HG03460 (cell line): Measurements from ENCODE around the gene CHST9.
A peak's percentile ranks its signal among the peaks of the same experiment; 100 is the strongest.
"Not testable (repeated sequence)": the region's sequence is repeated elsewhere in the genome, so short reads cannot be mapped to it uniquely, and the experiment has no call there.

Experiments used
- ATAC-seq: cut with Tn5 transposase; IDR thresholded peaks from one replicate; pipeline ENCODE4 v1.9.1; 2021; ENCODE audit not compliant: unreplicated experiment

CHST9 gene

DNA sequence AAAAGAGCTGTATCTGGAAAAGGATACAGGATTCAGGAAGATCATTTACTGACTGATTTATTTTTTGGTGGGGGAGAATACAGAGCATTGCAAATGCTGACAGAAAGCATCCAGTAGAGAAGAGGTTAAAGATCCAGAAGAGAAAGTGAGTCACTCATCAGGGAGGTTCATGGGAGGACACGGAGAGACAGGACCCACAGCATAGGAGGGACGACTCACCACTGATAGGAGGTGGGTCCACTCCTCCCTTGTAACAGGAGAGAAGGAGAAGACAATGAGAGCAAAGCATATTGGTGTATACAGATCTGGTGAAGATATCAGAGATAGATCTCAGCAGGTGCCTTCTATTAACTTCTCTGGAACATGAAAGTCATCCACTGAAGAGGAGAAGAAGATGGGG lies 177.2 kb downstream of the CHST9 start:
- no peak for ATAC-seq

GRCh38 chr18:27005589-27005988 lies 179.5 kb downstream of the CHST9 start:
- no peak for ATAC-seq

- no peak for ATAC-seq
These were observed 180.9 kb downstream of the CHST9 start for GRCh38 chr18:27004056-27004829.

- no peak for ATAC-seq
These were observed 185.3 kb downstream of the CHST9 start for GRCh38 chr18:26999797-27000196.

DNA sequence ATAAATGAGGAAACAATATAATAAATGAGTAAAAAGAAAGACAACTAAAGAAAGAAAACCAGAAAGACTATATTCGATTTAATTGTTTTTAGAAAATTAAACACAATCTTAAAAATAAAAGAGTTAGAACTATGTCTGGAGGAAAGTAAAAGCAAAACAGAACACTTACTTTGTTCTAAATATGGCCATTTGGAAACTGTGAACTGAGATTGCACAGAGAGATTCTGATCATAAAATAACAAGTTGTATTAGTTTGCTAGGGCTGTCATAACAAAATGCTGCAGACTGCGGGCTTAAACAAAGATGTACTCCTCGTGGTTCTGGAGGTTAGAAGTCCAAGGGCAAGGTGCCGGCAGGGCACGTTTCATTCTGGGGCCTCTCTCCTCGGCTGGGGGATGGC lies 191.5 kb downstream of the CHST9 start:
- no peak for ATAC-seq

DNA sequence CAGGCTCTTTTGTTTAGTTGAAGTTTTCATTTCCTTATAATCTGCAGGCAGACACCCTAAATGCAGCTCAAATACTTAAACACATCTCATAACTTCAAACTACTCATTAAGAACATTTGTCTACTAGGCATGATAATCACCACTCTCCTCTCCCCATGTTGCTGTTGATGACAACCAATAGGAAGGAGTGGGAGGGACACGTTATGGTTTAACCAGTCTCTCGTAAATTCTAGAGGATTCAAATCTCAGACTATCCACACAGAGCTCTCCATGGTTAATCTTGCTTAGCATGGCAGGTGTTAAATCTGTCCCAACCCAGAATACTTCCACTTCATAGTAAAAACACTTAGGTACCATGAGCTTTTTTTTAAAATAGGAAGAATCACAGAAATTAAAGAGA lies 192.2 kb downstream of the CHST9 start:
- ATAC-seq = no peak

GRCh38 chr18:26989842-26990241 lies 195.3 kb downstream of the CHST9 start:
- no peak for ATAC-seq

GRCh38 chr18:26981360-26982082 lies 203.6 kb downstream of the CHST9 start:
- ATAC-seq = no peak

DNA sequence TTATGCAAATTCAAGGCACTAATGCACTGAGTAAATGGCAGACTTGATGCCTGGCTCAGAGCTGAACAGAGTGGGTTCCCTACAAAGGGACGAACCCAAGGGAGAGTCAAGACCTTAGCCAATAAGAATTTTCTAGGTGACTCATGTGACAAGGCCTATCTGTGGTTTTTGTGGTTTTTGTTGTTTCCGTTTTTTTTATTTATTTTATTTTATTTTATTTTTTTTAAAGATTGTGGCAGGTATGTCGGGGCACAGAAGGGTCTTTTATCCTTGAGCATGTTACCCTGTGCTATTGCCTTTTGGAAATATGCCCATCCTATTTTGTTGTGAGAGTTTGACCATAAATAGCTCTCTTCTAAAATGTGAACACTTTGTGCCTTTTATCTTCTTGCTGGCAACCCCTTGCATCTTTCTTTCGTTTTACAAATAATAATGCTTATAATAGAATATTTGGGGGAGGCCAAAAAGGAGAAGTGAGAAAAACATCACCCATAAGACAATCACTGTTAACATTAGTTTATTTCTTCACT lies 206.2 kb downstream of the CHST9 start:
- peak; percentile 96 for ATAC-seq

DNA sequence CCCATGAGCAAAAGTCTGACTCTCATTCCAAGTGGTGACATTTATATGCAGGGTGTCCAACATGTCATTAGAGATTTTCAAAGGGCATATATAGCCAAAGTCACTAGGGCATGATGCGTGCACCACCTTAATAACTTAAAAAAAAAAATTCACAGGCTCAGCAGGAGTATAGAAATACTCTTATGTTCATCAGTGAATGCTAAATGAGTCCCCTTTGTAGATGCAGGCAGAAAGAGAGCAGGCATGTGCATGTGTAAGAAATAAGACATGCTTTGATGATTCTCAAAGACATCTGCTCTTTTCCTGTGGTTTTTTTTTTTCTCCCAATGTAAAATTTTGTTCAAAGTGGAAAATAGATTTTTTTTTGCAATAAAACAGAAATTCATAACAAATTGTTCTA lies 207.3 kb downstream of the CHST9 start:
- ATAC-seq = no peak

- no peak for ATAC-seq
These were observed 208.9 kb downstream of the CHST9 start for GRCh38 chr18:26976206-26976605.

DNA sequence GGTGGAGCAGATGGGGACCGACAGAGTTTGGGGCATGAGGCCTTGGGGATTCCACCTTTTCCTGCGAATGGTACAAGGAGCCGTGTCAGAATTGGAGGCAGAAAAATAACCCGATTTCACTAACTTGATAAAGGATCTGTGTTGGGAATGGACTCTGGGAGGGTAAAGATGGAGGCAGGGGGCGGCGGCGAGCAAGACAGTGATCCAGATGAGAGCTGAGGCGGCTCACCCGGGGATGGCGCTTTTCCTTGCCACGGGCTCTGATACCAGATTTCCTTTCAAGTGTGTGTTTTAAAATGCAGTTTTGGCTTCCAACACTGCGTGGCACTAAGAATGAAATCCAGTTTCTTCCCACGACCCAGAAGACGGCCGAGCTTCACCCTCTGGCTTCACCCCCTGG lies 212.6 kb downstream of the CHST9 start:
- ATAC-seq = not testable (repeated sequence)

DNA sequence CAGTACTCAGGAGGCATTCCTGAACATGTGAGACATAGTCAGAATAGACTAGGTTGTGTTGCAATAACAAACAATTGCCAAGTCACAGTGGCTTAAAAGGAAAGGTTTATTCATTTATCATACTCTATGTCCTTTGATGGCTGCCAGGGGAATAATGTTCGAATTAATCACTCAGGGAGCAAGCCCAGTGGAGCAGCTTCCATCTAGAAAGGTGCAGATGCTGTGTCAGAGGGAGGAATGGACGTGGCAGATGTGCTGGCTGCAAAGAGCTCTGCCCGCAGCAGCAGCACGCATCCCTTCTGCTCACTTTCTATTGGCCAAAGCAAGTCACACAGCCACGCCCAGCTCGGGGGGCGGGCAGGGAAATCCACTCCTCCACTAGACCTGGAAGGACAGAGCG lies 213.7 kb downstream of the CHST9 start:
- ATAC-seq = no peak

DNA sequence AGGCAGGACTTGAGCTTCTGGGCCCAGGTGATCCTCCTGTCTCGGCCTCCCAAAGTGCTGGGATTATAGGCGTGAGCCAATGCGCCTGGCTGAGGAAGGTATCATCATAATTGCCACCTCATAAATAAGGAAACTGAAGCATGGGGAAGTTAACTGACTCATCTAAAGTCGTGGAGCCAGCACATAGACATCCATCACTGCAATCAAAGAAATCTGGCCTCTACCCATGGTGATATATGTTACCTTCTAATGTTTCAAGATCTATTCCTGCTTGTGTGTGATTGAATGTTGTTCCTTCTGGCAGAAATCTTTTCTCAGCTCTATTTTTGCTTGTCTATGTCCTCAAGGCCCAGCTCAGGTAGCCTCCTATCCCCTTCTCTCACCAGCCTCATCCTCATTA lies 214.5 kb downstream of the CHST9 start:
- ATAC-seq = no peak

DNA sequence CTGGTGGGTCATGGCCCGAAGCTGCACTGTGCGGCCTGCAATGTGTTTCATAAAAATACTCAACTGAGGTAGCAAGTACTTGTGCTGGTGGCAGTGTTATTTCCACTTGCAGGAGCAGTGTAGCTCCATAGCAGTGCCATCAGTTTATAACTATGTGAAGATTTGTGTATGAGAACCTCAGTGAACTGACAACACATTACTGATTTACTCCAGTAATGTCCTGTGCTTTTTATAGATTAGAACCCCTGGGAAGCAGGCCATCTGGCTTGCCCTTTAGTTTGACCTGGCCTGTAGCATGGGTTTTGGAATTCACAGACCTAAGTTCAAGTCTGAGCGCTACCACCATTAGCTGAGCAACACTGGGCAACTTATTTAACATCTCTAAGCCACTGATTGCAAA lies 219.9 kb downstream of the CHST9 start:
- ATAC-seq = no peak

GRCh38 chr18:26963292-26963691 lies 221.8 kb downstream of the CHST9 start:
- no peak for ATAC-seq

DNA sequence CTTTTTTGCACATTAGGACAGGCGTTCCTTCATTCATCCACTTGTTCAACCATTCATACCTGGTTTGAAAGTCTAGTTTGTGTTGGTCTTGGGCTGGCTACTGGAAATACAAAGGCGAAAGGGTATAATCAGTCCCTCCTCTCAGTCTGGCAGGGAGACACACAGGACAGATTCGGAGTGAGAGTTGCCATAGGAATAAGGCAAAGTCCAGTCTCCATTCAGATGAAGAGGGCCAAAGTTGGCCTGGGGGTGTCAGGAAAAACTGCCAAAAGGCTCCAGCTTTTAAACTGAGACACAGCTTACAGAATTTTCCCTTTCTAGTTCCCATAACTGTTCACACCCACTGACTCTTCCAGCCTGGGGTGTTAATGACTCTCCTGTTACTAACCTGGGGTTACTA lies 223.3 kb downstream of the CHST9 start:
- no peak for ATAC-seq

GRCh38 chr18:26960911-26961310 lies 224.2 kb downstream of the CHST9 start:
- no peak for ATAC-seq

- ATAC-seq = no peak
These were observed 228.2 kb downstream of the CHST9 start for GRCh38 chr18:26956863-26957262.

DNA sequence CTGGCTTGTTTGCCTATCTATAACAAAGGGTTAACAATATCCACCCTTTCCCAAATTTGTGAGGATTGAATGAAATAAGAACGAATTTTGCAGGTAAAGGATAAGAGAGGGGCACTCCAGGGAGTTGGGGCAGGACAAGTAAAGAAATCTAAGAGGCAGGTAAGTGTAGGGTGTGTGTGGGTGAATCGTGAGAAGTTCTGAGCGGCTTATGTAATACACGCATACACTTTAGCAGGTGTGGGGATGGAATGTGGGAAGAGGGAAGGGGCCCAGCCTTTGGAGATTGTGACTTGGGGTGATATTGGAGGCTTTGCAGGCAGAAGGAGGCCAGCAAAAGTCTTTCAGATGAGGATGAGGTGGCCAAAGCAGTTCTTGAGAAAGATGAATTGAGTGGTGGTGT lies 236.4 kb downstream of the CHST9 start:
- no peak for ATAC-seq

DNA sequence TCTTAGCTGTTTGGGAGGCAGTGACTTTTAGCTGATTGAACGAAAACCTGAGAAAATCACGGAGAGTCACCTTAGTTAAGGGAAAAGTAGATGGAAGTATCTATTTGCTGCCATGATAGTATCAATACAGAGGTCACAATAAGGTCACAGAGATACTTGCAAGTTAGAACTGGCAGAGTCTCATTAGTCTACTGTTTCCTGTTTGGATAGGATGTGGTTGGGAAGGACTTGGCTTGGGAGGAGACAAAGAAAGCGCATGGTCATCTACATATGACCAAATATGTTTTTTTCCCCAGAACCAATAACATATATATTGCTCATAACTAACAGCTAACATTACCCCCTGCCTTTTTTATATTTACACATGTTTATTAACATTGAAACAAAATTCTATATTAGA lies 241.2 kb downstream of the CHST9 start:
- no peak for ATAC-seq

DNA sequence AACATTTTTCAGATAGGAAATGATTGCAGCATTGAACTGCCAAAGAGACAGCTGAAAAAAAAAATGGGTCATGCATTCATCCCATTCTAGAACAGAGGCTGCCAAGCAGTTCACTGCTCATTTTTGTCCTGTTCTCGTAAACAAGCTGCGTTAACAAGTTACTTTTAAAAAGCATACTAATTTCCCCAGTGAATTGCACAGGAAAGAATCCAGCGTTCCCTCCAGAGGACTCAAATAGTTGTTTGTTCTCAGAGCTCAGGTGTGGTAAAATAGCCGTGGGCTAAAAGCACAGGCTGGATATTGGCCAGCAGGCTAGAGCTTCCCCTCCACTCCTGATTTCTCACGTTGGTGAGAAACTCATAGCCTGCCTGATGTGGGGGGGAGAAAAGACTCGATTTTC lies 243.5 kb downstream of the CHST9 start:
- ATAC-seq = no peak
